Esophagus muscularis mucosa (tissue), 4 donors: ENCODE data around the gene HOATZ. TPM values are rescaled to one million over a fixed set of nuclear protein-coding genes. Genes with fewer than 3 reads are reported as not detected.

Source experiments
- DNase-seq: peaks from one replicate; pipeline ENCODE4 v3.0.0-alpha.2; 2017; ENCODE audit errors: extremely low spot score
- H3K27ac ChIP-seq, 4 donors: fragments of 200-600 bp; sonication (generic); replicated peaks in 1 of 4; 1 replicate in 3 of 4; 2 replicates in 1 of 4; pipeline ENCODE4 v1.5.1; 2016 to 2019; ENCODE audit warnings: mild to moderate bottlenecking in 1 of 4
- H3K27me3 ChIP-seq, 4 donors: fragments of 200-600 bp; sonication (generic); one replicate each; pipeline versions ENCODE4 v1.5.1 to v1.6.0; 2016 to 2019
- H3K36me3 ChIP-seq, 4 donors: fragments of 200-600 bp; sonication (generic); one replicate each; pipeline ENCODE4 v1.5.1; 2016 to 2019
- H3K4me1 ChIP-seq, 4 donors: fragments of 200-600 bp; sonication (generic); one replicate each; pipeline ENCODE4 v1.5.1; 2016 to 2019
- H3K4me3 ChIP-seq, 4 donors: fragments of 200-600 bp; sonication (generic); 1 replicate in 2 of 4; 2 replicates in 2 of 4; pipeline ENCODE4 v1.5.1; 2016 to 2019; ENCODE audit warnings: mild to moderate bottlenecking in 4 of 4, moderate library complexity in 1 of 4
- H3K9me3 ChIP-seq, 4 donors: fragments of 200-600 bp; sonication (generic); 1 replicate in 3 of 4; 2 replicates in 1 of 4; pipeline ENCODE4 v1.5.1; 2016 to 2019
- EP300 ChIP-seq: sonication (generic); formaldehyde crosslinking; IDR thresholded peaks from one replicate; pipeline ENCODE4 v1.6.1; 2017; ENCODE audit warnings: antibody characterized with exemption
- POLR2A ChIP-seq: fragments of 450-650 bp; IDR thresholded peaks from one replicate; pipeline ENCODE4 v1.6.1; 2017; ENCODE audit warnings: antibody characterized with exemption, moderate library complexity, mild to moderate bottlenecking, low read depth
- POLR2AphosphoS5 ChIP-seq, 2 donors: sonication (generic); formaldehyde crosslinking; IDR thresholded peaks; one replicate each; pipeline ENCODE4 v1.6.1; 2017; ENCODE audit warnings: antibody characterized with exemption in 2 of 2
- WGBS: methylation state at CpG from one replicate; pipeline ENCODE4 v1.1.5; 2018; 5-methylcytosine and 5-hydroxymethylcytosine counted together
- intact Hi-C: fragments of 100-400 bp; cut with DNase I; formaldehyde crosslinking; loops from one replicate; pipeline ENCODE4 v1.15.1; 2023
- total RNA-seq, 4 donors: library from RNA; depleted of rRNA; stranded (reverse); fragments of >200 nt; gene quantifications; one replicate each; pipeline versions ENCODE4 v1.1.0 to v1.2.1, GENCODE V29; 2016
- TF ChIP-seq, protein P1 (sequence below), 3 experiments: fragments of 200-600 bp in 2 of 3; fragments of 450-650 bp in 1 of 3; sonication (generic) in 2 of 3; IDR thresholded peaks; one replicate each; pipeline ENCODE4 v1.5.1; 2017 to 2019; ENCODE audit warnings: antibody characterized with exemption in 3 of 3, mild to moderate bottlenecking in 2 of 3, moderate library complexity in 1 of 3

The HOATZ gene
- total RNA-seq, 4 donors from 2014 or later = not detected

DNA sequence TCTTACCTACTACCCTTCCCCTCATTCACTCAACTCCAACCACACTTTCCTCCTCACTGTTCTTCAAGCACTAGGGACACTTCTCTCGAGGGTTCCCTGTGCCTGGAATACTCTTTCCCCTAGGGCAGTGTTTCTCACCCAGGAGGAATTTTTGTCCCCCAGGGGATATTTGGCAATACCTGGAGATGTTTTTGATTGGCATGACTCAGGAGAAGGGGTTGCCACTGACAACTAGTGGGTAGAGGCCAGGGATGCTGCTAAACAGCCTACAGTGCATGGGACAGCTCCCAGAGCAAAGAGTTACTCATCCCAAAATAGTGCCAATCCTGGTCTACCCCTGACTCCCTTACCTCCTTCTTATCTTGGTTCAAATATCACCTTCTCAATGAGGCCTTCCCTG, 42.4 kb upstream of the HOATZ start:
- intact Hi-C loops = no loop called here
- Histone ChIP-seq H3K36me3 (no peaks in the 10 kb centered on the region), H3K9me3 (no peaks in the 10 kb centered on the region), H3K27ac (no peak overlapping the region), H3K4me1 (no peaks in the 10 kb centered on the region), H3K27me3 (no peaks in the 10 kb centered on the region), H3K4me3 (no peak overlapping the region)
- no peak for DNase-seq
- WGBS = 87% methylated on average over 1 of the region's 1 CpG
- TF ChIP-seq, protein P1, sequence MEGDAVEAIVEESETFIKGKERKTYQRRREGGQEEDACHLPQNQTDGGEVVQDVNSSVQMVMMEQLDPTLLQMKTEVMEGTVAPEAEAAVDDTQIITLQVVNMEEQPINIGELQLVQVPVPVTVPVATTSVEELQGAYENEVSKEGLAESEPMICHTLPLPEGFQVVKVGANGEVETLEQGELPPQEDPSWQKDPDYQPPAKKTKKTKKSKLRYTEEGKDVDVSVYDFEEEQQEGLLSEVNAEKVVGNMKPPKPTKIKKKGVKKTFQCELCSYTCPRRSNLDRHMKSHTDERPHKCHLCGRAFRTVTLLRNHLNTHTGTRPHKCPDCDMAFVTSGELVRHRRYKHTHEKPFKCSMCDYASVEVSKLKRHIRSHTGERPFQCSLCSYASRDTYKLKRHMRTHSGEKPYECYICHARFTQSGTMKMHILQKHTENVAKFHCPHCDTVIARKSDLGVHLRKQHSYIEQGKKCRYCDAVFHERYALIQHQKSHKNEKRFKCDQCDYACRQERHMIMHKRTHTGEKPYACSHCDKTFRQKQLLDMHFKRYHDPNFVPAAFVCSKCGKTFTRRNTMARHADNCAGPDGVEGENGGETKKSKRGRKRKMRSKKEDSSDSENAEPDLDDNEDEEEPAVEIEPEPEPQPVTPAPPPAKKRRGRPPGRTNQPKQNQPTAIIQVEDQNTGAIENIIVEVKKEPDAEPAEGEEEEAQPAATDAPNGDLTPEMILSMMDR (IDR thresholded peaks at IDR 0.05) = no peak
- TF ChIP-seq EP300 = no peak
- TF ChIP-seq POLR2AphosphoS5 (IDR thresholded peaks at IDR 0.05) = no peak
- TF ChIP-seq POLR2A = no peak

DNA sequence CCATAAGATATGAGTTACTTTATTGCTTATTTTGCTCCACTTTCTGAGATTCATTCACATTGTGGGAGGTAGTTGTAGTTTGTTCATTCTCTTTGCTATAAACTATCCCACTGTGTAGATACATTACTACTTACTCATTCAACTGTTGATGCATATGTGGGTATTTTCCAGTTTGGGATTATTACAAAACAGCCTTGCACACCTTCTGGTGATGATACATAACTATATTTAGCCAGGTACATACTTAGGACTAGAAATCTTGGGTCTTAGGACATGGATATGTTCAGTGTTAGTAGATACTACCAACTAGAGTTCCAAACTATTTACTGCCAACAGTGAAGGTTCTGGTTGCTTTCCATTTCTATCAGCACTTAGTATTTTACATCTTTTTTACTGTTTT, 40.1 kb upstream of the HOATZ start:
- no peaks in the 10 kb centered on the region for H3K9me3 ChIP-seq
- H3K4me3 ChIP-seq = no peak overlapping the region
- no peak for DNase-seq
- intact Hi-C loops = no loop called here
- no peaks in the 10 kb centered on the region for H3K36me3 ChIP-seq
- no peaks in the 10 kb centered on the region for H3K4me1 ChIP-seq
- no peak overlapping the region for H3K27ac ChIP-seq
- no peak for TF ChIP-seq EP300
- TF ChIP-seq POLR2A = no peak
- TF ChIP-seq, protein P1 (IDR thresholded peaks at IDR 0.05) = no peak
- no peak for TF ChIP-seq POLR2AphosphoS5 (IDR thresholded peaks at IDR 0.05)
- no peaks in the 10 kb centered on the region for H3K27me3 ChIP-seq

DNA sequence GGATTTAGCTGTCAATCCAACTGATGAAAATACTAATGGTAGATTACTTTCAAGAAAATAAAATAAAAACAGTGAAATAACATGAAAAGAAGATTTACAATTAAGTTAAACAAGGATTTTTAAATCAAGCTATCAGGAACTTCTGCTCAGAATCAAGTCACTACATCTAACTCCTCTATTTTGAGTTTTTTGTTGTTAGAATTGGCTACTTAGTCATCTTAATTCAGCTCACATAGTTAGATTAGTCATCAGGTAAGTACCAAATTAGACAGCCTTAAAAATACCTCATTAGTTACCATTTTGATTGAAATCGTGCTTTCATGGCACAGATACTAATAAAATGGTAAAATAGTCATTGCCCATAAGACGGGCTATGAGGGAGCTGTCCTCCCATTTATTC, 38.2 kb upstream of the HOATZ start:
- Histone ChIP-seq H3K36me3 (no peaks in the 10 kb centered on the region), H3K4me1 (no peaks in the 10 kb centered on the region), H3K27me3 (no peaks in the 10 kb centered on the region), H3K4me3 (no peak overlapping the region), H3K27ac (no peak overlapping the region), H3K9me3 (no peaks in the 10 kb centered on the region)
- no peak for DNase-seq
- intact Hi-C loops = no loop called here
- WGBS = 38% methylated on average over 2 of the region's 2 CpGs
- TF ChIP-seq EP300 (no peak), POLR2A (no peak), POLR2AphosphoS5 (IDR thresholded peaks at IDR 0.05) (no peak)
- TF ChIP-seq, protein P1 (IDR thresholded peaks at IDR 0.05) = no peak

DNA sequence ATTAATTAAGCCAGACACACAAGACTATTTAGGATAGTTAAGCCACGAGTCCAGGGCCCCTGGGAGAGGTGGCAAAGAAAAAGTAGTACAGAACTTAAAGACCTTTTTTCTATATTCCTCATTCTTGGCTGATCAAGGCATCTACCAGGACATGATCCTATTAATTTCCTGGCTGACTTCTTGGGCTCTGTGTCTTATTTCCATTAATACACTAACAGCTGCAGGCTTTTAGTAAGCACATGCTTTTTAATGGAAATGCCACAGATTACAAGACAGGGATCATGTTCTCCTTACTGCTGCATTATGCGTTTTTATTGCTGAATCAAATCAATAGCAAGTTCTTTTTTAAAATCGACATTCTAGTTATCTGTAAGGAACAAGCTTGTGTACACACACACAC, 37.6 kb upstream of the HOATZ start:
- no peaks in the 10 kb centered on the region for H3K36me3 ChIP-seq
- no peaks in the 10 kb centered on the region for H3K9me3 ChIP-seq
- intact Hi-C loops = no loop called here
- no peak for DNase-seq
- WGBS = 66% methylated on average over 3 of the region's 3 CpGs
- H3K27ac ChIP-seq = no peak overlapping the region
- no peaks in the 10 kb centered on the region for H3K4me1 ChIP-seq
- TF ChIP-seq, protein P1 (IDR thresholded peaks at IDR 0.05) = no peak
- no peak for TF ChIP-seq EP300
- TF ChIP-seq POLR2A = no peak
- TF ChIP-seq POLR2AphosphoS5 (IDR thresholded peaks at IDR 0.05) = no peak
- H3K4me3 ChIP-seq = no peak overlapping the region
- H3K27me3 ChIP-seq = no peaks in the 10 kb centered on the region

DNA sequence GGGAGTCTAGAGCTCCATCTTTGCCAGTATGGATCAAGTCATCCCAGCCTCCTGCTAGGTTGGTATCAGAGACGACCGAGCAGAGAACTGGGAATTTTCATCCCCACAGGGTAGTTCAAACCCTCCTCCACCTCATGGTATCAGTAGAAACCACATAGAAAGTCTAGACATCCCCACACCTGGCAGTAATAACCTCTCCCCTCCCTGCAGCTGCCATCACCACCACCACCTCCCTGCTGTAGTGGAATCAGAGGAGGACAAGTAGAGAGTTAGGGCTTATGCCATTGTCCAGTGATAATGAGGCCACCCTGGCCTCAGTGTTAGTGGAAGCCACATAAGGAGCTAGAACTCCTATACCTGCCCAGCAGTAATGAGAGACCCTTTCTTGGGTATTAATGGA, 36.7 kb upstream of the HOATZ start:
- Histone ChIP-seq H3K27ac (no peak overlapping the region), H3K36me3 (no peaks in the 10 kb centered on the region), H3K9me3 (peaks cover 0 to 2% (median under 1%) of the 10 kb centered on the region in 4 donors), H3K27me3 (no peaks in the 10 kb centered on the region), H3K4me1 (no peaks in the 10 kb centered on the region), H3K4me3 (no peak overlapping the region)
- no peak for DNase-seq
- TF ChIP-seq EP300 (no peak), POLR2AphosphoS5 (IDR thresholded peaks at IDR 0.05) (no peak), POLR2A (no peak)
- TF ChIP-seq, protein P1 (IDR thresholded peaks at IDR 0.05) = no peak
- intact Hi-C loops = no loop called here
- 100% methylated on average over 2 of the region's 2 CpGs for WGBS
